Liver (tissue), 3 donors: ENCODE data around the gene RGS4.

ENCODE experiments used
- CTCF ChIP-seq: fragments of 150-350 bp; IDR thresholded peaks from 2 replicates; pipeline ENCODE4 v1.5.1; 2017; ENCODE audit warnings: improper control_type of control experiment, low read depth, low read length; ENCODE audit not compliant: missing input control
- FOXA2 ChIP-seq: IDR thresholded peaks from 2 replicates; pipeline ENCODE4 v1.6.1; 2016; ENCODE audit warnings: antibody characterized with exemption
- HNF4A ChIP-seq, 2 donors: conservative IDR thresholded peaks; 2 replicates each; pipeline ENCODE4 v1.6.1; 2016; ENCODE audit warnings: antibody characterized with exemption in 2 of 2, mild to moderate bottlenecking in 2 of 2
- JUND ChIP-seq, 2 donors: IDR thresholded peaks; 2 replicates each; pipeline ENCODE4 v1.6.1; 2016; ENCODE audit warnings: antibody characterized with exemption in 2 of 2
- NR2F2 ChIP-seq: IDR thresholded peaks from 2 replicates; pipeline ENCODE4 v1.6.1; 2016; ENCODE audit warnings: antibody characterized with exemption
- RAD21 ChIP-seq, 2 donors: IDR thresholded peaks; 2 replicates each; pipeline ENCODE4 v1.6.1; 2016; ENCODE audit warnings: antibody characterized with exemption in 2 of 2, mild to moderate bottlenecking in 2 of 2
- REST ChIP-seq: IDR thresholded peaks from 2 replicates; pipeline ENCODE4 v1.6.1; 2016; ENCODE audit warnings: antibody characterized with exemption, mild to moderate bottlenecking
- TAF1 ChIP-seq: conservative IDR thresholded peaks from 2 replicates; pipeline ENCODE4 v1.6.1; 2016; ENCODE audit warnings: antibody characterized with exemption, mild to moderate bottlenecking
- YY1 ChIP-seq: IDR thresholded peaks from 2 replicates; pipeline ENCODE4 v1.6.1; 2016; ENCODE audit warnings: antibody characterized with exemption, mild to moderate bottlenecking
- donor health status: healthy.
- donor health status: healthy.

DNA sequence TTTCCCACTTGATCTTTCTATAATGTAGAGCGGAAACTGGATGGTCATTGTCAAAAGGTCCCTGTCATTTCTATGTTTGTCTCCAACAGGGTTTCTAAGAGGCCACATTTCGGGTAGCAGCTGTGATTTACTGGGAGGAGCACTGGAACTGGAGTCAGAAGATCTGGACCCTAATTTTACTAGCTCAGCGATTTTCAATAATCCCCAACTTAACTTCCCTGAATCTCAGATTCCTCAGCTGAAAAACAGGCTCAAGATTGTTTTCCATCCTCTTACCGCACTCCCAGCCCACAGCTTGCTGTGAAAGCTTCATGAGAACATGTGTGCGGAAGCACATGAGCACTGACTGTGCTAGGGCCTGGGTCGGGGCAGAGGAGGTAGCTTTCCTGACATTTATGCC is 19.9 kb upstream of the RGS4 start:
- TF ChIP-seq CTCF (no peak), REST (no peak), FOXA2 (no peak), JUND (IDR thresholded peaks at IDR 0.05) (no peak), HNF4A (conservative IDR thresholded peaks at IDR 0.05) (no peak), YY1 (no peak), RAD21 (IDR thresholded peaks at IDR 0.05) (no peak), TAF1 (no peak), NR2F2 (no peak)
